ENCODE measurements around the gene GTPBP1. TPM values are rescaled to one million over a fixed set of nuclear protein-coding genes. Genes with fewer than 3 reads are reported as not detected.
A peak's percentile ranks its signal among the peaks of the same experiment; 100 is the strongest.

Gene GTPBP1
- total RNA-seq, 1 donor from 2014 or later: 111 TPM

- Mint-ChIP-seq H3K36me3 (ENCODE audit: low read depth) (peaks cover 55% of the 10 kb centered on the region), H3K4me1 (ENCODE audit: low read depth) (peaks cover 27% of the 10 kb centered on the region)
These were observed 35.0 kb downstream of the GTPBP1 start for GRCh38 chr22:38740754-38741153.

GRCh38 chr22:38741166-38741565 is 35.4 kb downstream of the GTPBP1 start:
- no peak for DNase-seq (ENCODE audit: low spot score)
- intact Hi-C loops (cut with micrococcal nuclease): no loop called here
- peaks cover 57% of the 10 kb centered on the region for H3K36me3 Mint-ChIP-seq (ENCODE audit: low read depth)
- H3K4me3 Mint-ChIP-seq: no peak overlapping the region
- peaks cover 22% of the 10 kb centered on the region for H3K4me1 Mint-ChIP-seq (ENCODE audit: low read depth)
- H3K27ac Mint-ChIP-seq: no peak overlapping the region
- no peaks in the 10 kb centered on the region for H3K27me3 Mint-ChIP-seq (ENCODE audit: insufficient read depth)
- no peaks in the 10 kb centered on the region for H3K9me3 Mint-ChIP-seq

More at GRCh38 chr22:38740754-38741153, 35.0 kb downstream of the GTPBP1 start:
- Mint-ChIP-seq H3K4me3 (no peak overlapping the region), H3K27ac (no peak overlapping the region), H3K9me3 (no peaks in the 10 kb centered on the region), H3K27me3 (ENCODE audit: insufficient read depth) (no peaks in the 10 kb centered on the region)
- intact Hi-C loops (cut with micrococcal nuclease): no loop called here
- no peak for DNase-seq (ENCODE audit: low spot score)

- Mint-ChIP-seq H3K27me3 (ENCODE audit: insufficient read depth) (no peaks in the 10 kb centered on the region), H3K4me3 (no peak overlapping the region), H3K27ac (no peak overlapping the region), H3K4me1 (ENCODE audit: low read depth) (peaks cover 18% of the 10 kb centered on the region), H3K36me3 (ENCODE audit: low read depth) (peaks cover 57% of the 10 kb centered on the region), H3K9me3 (no peaks in the 10 kb centered on the region)
- no peak for DNase-seq (ENCODE audit: low spot score)
- intact Hi-C loops (cut with micrococcal nuclease): no loop called here
These were observed 35.8 kb downstream of the GTPBP1 start for GRCh38 chr22:38741576-38741975.

DNA sequence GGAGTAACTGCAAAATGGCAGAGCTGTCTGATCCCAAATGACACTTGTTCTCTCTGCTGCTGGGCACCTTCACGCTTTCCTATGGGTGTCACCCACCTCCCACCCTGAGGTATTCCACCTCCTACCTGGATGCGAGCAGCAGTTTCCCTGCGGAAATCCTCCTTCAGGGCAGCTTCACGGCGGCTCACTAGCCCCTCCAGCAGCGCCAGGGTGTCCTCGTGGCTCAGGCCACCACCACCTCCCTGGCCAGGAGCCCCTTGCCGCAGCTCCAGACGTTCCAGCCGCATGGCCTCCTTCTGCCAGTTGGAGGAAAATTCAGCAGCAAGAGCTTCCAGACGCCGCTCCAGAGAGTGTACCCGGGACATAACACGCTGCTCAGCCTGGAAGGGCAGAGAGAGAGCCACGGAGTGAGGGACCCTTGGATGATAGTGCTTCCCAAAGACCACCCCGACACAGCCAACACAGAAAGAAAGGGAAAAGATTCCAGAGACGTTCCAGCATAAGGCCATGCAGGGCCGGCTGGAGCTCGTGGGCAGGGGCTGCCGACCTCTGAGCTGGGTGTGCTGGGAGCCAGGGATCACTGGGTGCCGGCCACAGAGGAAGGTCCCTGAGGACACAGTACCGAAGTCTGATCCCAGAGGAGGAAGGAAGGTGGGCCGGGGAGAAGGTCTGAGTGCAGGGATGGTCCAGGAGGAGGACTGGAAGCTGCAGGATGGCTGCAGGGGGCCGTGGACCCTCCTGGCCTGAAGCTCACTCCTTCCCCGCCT is 36.6 kb downstream of the GTPBP1 start:
- intact Hi-C loops (cut with micrococcal nuclease): no loop called here
- Mint-ChIP-seq H3K27me3 (ENCODE audit: insufficient read depth) (no peaks in the 10 kb centered on the region), H3K4me3 (no peak overlapping the region), H3K27ac (no peak overlapping the region), H3K9me3 (no peaks in the 10 kb centered on the region), H3K36me3 (ENCODE audit: low read depth) (peaks cover 54% of the 10 kb centered on the region), H3K4me1 (ENCODE audit: low read depth) (peaks cover 11% of the 10 kb centered on the region)
- no peak for DNase-seq (ENCODE audit: low spot score)

DNA sequence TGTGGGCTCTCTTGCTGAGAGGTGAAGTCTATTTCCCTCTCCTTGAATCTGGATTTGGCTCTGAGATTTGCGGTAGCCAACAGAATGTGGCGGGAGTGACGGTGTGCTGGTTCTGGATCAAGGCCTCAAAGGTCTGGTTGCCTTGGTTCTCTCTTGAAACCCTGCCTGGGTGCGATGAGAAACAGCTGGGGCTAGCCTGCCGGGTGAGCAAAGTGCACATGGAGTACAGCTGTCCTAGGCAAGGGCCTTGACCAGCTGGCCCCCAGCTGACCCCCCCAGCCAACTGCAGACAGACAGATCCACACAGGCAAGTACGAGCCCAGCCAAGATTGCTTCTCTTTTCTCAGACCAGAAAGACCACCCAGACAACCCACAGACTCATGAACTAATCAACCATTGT is 39.2 kb downstream of the GTPBP1 start:
- Mint-ChIP-seq H3K4me3 (no peak overlapping the region), H3K27ac (no peak overlapping the region), H3K4me1 (ENCODE audit: low read depth) (peaks cover 1% of the 10 kb centered on the region), H3K36me3 (ENCODE audit: low read depth) (peaks cover 50% of the 10 kb centered on the region), H3K9me3 (no peaks in the 10 kb centered on the region), H3K27me3 (ENCODE audit: insufficient read depth) (no peaks in the 10 kb centered on the region)
- no peak for DNase-seq (ENCODE audit: low spot score)
- intact Hi-C loops (cut with micrococcal nuclease): no loop called here

- Mint-ChIP-seq H3K4me3 (no peak overlapping the region), H3K36me3 (ENCODE audit: low read depth) (peaks cover 51% of the 10 kb centered on the region), H3K27me3 (ENCODE audit: insufficient read depth) (no peaks in the 10 kb centered on the region), H3K27ac (no peak overlapping the region), H3K9me3 (no peaks in the 10 kb centered on the region), H3K4me1 (ENCODE audit: low read depth) (peaks cover 8% of the 10 kb centered on the region)
- DNase-seq (ENCODE audit: low spot score): no peak
- intact Hi-C loops (cut with micrococcal nuclease): no loop called here
These were observed 40.1 kb downstream of the GTPBP1 start for GRCh38 chr22:38745676-38746460.

DNA sequence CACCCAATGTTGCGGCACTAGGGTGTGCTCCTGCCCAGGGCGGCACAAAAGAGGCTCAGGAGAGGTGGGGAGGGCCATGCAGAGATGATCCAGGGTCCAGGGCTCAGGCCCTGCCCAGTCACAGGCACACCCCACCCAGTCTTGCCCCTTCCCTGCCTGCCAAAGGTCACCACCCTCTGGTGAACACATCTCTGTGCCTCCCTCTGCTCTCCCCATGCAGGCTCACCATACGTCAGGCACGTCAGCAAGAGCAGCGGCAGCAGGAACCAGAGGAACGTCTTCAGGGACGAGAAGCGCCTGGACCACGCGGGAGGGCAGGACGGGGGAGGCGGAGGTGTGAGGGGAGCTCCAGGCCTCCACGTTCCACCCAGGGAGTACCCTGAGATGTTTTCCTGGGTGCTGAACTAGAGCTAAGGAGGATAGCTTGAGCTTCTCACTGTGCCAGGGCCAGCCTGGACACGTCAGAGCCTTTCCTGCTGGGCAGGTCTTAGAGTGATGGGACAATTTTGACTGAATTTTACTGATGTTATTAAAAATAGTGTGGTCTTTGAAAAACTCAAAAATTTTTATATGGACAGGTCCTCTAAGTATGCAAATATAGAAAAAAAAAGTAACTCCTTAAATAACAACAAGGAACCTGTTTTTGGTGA is 42.9 kb downstream of the GTPBP1 start:
- no peaks in the 10 kb centered on the region for H3K27me3 Mint-ChIP-seq (ENCODE audit: insufficient read depth)
- peaks cover 52% of the 10 kb centered on the region for H3K36me3 Mint-ChIP-seq (ENCODE audit: low read depth)
- peaks cover 32% of the 10 kb centered on the region for H3K4me1 Mint-ChIP-seq (ENCODE audit: low read depth)
- H3K27ac Mint-ChIP-seq: peak overlapping the region; percentile 58
- intact Hi-C loops (cut with micrococcal nuclease): no loop called here
- H3K4me3 Mint-ChIP-seq: no peak overlapping the region
- DNase-seq (ENCODE audit: low spot score): no peak
- no peaks in the 10 kb centered on the region for H3K9me3 Mint-ChIP-seq

DNA sequence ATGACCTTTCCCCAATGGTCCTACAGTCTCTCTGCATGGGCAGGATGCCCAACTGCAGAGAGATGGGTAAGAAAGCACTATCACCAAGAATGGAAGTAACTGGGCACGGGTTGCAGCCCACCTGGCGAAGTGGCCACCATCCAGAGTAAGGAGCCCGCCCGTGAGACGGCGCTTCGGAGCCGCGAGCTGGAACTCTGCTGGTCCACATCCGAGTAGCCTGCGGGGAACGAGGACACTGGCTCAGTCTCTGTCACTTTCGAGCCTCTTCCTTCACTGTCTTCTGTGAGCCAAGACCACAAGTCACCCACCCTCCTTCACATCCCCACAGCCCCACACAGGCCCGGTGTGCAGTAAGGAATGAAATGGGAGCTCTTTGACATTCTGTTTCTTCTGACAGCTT is 44.4 kb downstream of the GTPBP1 start:
- H3K27me3 Mint-ChIP-seq (ENCODE audit: insufficient read depth): no peaks in the 10 kb centered on the region
- peaks cover 51% of the 10 kb centered on the region for H3K36me3 Mint-ChIP-seq (ENCODE audit: low read depth)
- peak overlapping the region; percentile 79 for H3K27ac Mint-ChIP-seq
- H3K9me3 Mint-ChIP-seq: no peaks in the 10 kb centered on the region
- no peak overlapping the region for H3K4me3 Mint-ChIP-seq
- intact Hi-C loops (cut with micrococcal nuclease): loop anchor here (5.0 to 10.0 kb wide), 3 partner anchors 235 to 548 kb away; partner anchors contain the start of genes APOBEC3B, DDX17 and MAFF
- DNase-seq (ENCODE audit: low spot score): no peak
- peaks cover 39% of the 10 kb centered on the region for H3K4me1 Mint-ChIP-seq (ENCODE audit: low read depth)

- DNase-seq (ENCODE audit: low spot score): no peak
- Mint-ChIP-seq H3K27ac (peak overlapping the region; percentile 79), H3K4me3 (peak overlapping the region; percentile 95), H3K9me3 (no peaks in the 10 kb centered on the region), H3K4me1 (ENCODE audit: low read depth) (peaks cover 39% of the 10 kb centered on the region), H3K36me3 (ENCODE audit: low read depth) (peaks cover 45% of the 10 kb centered on the region), H3K27me3 (ENCODE audit: insufficient read depth) (no peaks in the 10 kb centered on the region)
- intact Hi-C loops (cut with micrococcal nuclease): loop anchor here (5.0 to 10.0 kb wide), 3 partner anchors 234 to 548 kb away; partner anchors contain the start of genes APOBEC3B, DDX17 and MAFF
These were observed 44.9 kb downstream of the GTPBP1 start for GRCh38 chr22:38750638-38751037.

- DNase-seq (ENCODE audit: low spot score): no peak
- Mint-ChIP-seq H3K27me3 (ENCODE audit: insufficient read depth) (no peaks in the 10 kb centered on the region), H3K9me3 (no peaks in the 10 kb centered on the region), H3K4me1 (ENCODE audit: low read depth) (peaks cover 39% of the 10 kb centered on the region), H3K4me3 (peak overlapping the region; percentile 95), H3K27ac (peak overlapping the region; percentile 99), H3K36me3 (ENCODE audit: low read depth) (peaks cover 42% of the 10 kb centered on the region)
- intact Hi-C loops (cut with micrococcal nuclease): loop anchor here (5.0 to 10.0 kb wide), 3 partner anchors 234 to 549 kb away; partner anchors contain the start of genes APOBEC3B, DDX17 and MAFF
These were observed 45.3 kb downstream of the GTPBP1 start for GRCh38 chr22:38751066-38751421.

DNA sequence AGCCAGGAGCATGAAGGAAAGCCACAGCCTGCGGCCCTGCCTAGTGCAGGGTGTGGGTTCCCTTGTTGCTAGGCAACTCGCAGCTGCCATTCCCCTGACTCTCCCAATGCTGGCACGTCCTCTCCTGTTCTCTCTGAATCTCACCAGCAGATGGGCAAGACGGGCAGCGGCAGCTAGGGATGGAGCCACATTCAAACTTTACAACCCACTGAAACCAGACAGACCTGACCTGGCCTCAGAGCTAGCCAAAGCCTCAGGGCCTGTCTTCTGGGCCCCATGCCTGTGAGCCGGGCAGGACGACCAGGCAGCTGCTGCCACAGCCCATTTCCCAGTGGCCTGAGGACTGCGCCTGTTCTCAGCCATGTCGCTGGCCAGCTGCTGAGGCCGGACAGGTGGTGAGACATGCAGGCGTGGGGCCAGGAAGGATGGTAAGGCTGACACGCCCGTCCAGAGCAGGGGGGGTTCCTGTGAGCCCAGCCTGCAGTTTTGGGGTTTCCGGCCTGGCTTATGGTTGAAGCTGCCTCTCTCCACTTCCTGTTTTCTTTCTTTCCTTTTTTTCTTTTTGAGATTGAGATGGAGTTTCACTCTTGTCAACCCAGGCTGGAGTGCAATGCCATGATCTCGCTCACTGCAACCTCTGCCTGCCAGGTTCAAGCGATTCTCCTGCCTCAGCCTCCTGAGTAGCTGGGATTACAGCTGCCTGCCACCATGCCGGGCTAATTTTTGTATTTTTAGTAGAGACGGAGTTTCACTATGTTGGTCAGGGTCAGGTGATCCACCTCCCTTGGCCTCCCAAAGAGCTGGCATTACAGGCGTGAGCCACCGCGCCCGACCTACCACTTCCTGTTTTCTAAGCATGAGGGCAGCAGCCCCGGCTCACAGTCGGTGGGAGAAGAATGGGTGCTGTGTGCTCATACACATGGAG is 45.9 kb downstream of the GTPBP1 start:
- Mint-ChIP-seq H3K36me3 (ENCODE audit: low read depth) (peaks cover 42% of the 10 kb centered on the region), H3K4me3 (peak overlapping the region; percentile 95), H3K4me1 (ENCODE audit: low read depth) (peaks cover 43% of the 10 kb centered on the region), H3K27ac (peak overlapping the region; percentile 99), H3K27me3 (ENCODE audit: insufficient read depth) (no peaks in the 10 kb centered on the region), H3K9me3 (no peaks in the 10 kb centered on the region)
- DNase-seq (ENCODE audit: low spot score): peak; percentile 77
- intact Hi-C loops (cut with micrococcal nuclease): loop anchor here (5.0 to 10.0 kb wide), 3 partner anchors 233 to 549 kb away; partner anchors contain the start of genes APOBEC3B, DDX17 and MAFF
